Stimulated activated CD4-positive, alpha-beta T cell treated with anti-CD3 and anti-CD28 coated beads, Interleukin-4, amount 100 ng/mL, for 24 hours (primary cell): ENCODE data around the gene CPB2.

Experiments
- DNase-seq: peaks from one replicate; pipeline ENCODE4 v3.0.0-alpha.2; 2020

The CPB2 gene

GRCh38 chr13:46097015-46097414 lies 7.8 kb downstream of the CPB2 start:
- DNase-seq, result no peak

- no peak for DNase-seq
Observed at GRCh38 chr13:46094478-46094877, 10.4 kb downstream of the CPB2 start.

- DNase-seq, result no peak
Observed at GRCh38 chr13:46088821-46089562, 15.8 kb downstream of the CPB2 start.

GRCh38 chr13:46087481-46087880 lies 17.4 kb downstream of the CPB2 start:
- DNase-seq, result no peak

- DNase-seq, result no peak
Observed at GRCh38 chr13:46086985-46087384, 17.8 kb downstream of the CPB2 start.

- no peak for DNase-seq
Observed at GRCh38 chr13:46086421-46086922, 18.4 kb downstream of the CPB2 start.

GRCh38 chr13:46085737-46086136 lies 19.1 kb downstream of the CPB2 start:
- no peak for DNase-seq

- DNase-seq, result no peak
Observed at GRCh38 chr13:46082324-46082723, 22.5 kb downstream of the CPB2 start.

- DNase-seq, result no peak
Observed at GRCh38 chr13:46079770-46080169, 25.1 kb downstream of the CPB2 start.

- no peak for DNase-seq
Observed at GRCh38 chr13:46077265-46077664, 27.6 kb downstream of the CPB2 start.

- DNase-seq, result no peak
Observed at GRCh38 chr13:46076827-46077226, 28.0 kb downstream of the CPB2 start.

GRCh38 chr13:46075811-46076210 lies 29.0 kb downstream of the CPB2 start:
- no peak for DNase-seq

- no peak for DNase-seq
Observed at GRCh38 chr13:46071590-46072249, 33.1 kb downstream of the CPB2 start.

GRCh38 chr13:46063292-46063691 lies 41.5 kb downstream of the CPB2 start:
- DNase-seq, result no peak

GRCh38 chr13:46062185-46062584 lies 42.6 kb downstream of the CPB2 start:
- no peak for DNase-seq

GRCh38 chr13:46059405-46059804 lies 45.4 kb downstream of the CPB2 start:
- DNase-seq, result no peak

- no peak for DNase-seq
Observed at GRCh38 chr13:46058268-46058667, 46.6 kb downstream of the CPB2 start.

- no peak for DNase-seq
Observed at GRCh38 chr13:46057256-46058015, 47.4 kb downstream of the CPB2 start.

GRCh38 chr13:46053162-46054012 lies 51.4 kb downstream of the CPB2 start:
- DNase-seq, result no peak

- peak; percentile 94 for DNase-seq
Observed at GRCh38 chr13:46052319-46053161, 52.3 kb downstream of the CPB2 start, which contains the start of gene ZC3H13. TSS of gene ZC3H13 (minus strand) at chr13:46052746. CDS start at chr13:46045507, 7,239 bp downstream.

GRCh38 chr13:46051968-46052318 lies 52.9 kb downstream of the CPB2 start:
- no peak for DNase-seq

- no peak for DNase-seq
Observed at GRCh38 chr13:46050771-46051170, 54.1 kb downstream of the CPB2 start.
